Breast epithelium (tissue), 4 donors: ENCODE data around the gene DDA1. TPM values are rescaled to one million over a fixed set of nuclear protein-coding genes. Genes with fewer than 3 reads are reported as not detected.

Source experiments
- DNase-seq, 2 donors: peaks; one replicate each; pipeline ENCODE4 v3.0.0-alpha.2; 2019; ENCODE audit warnings: low spot score in 2 of 2
- H3K27ac ChIP-seq, 2 donors: fragments of 200-600 bp; sonication (generic) in 1 of 2; one replicate each; pipeline ENCODE4 v1.5.1; 2016 to 2019; ENCODE audit warnings: mild to moderate bottlenecking in 1 of 2
- H3K27me3 ChIP-seq, 2 donors: fragments of 200-600 bp; sonication (generic) in 1 of 2; one replicate each; pipeline versions ENCODE4 v1.5.1 to v1.6.0; 2017 to 2019; ENCODE audit warnings: control low read depth in 1 of 2, mild to moderate bottlenecking in 1 of 2
- H3K36me3 ChIP-seq: fragments of 200-600 bp; one replicate; pipeline ENCODE4 v1.5.1; 2019
- H3K4me1 ChIP-seq, 2 donors: fragments of 200-600 bp; sonication (generic); one replicate each; pipeline ENCODE4 v1.5.1; 2016 to 2019; ENCODE audit warnings: control low read depth in 1 of 2
- H3K4me3 ChIP-seq, 3 donors: fragments of 200-600 bp; sonication (generic); 1 replicate in 2 of 3; 2 replicates in 1 of 3; pipeline ENCODE4 v1.5.1; 2016 to 2019; ENCODE audit warnings: mild to moderate bottlenecking in 3 of 3, moderate library complexity in 2 of 3
- H3K9me3 ChIP-seq, 2 donors: fragments of 200-600 bp; sonication (generic) in 1 of 2; one replicate each; pipeline ENCODE4 v1.5.1; 2016 to 2019; ENCODE audit warnings: control low read depth in 1 of 2
- POLR2A ChIP-seq: fragments of 450-650 bp; IDR thresholded peaks from one replicate; pipeline ENCODE4 v1.6.1; 2016; ENCODE audit warnings: antibody characterized with exemption, mild to moderate bottlenecking, moderate library complexity
- POLR2AphosphoS5 ChIP-seq, 3 donors: sonication (generic); formaldehyde crosslinking; IDR thresholded peaks; one replicate each; pipeline ENCODE4 v1.6.1; 2017; ENCODE audit warnings: antibody characterized with exemption in 3 of 3
- intact Hi-C: fragments of 100-400 bp; cut with DNase I; formaldehyde crosslinking; loops from one replicate; pipeline ENCODE4 v1.15.1; 2023; ENCODE audit warnings: low total_unique reads
- total RNA-seq, 3 donors: library from RNA; depleted of rRNA; stranded (reverse); fragments of >200 nt; gene quantifications; one replicate each; pipeline ENCODE4 v1.1.0, GENCODE V29; 2016
- TF ChIP-seq, protein P1 (sequence below), 3 donors: fragments of 450-650 bp; IDR thresholded peaks; one replicate each; pipeline ENCODE4 v1.5.1; 2016 to 2017; ENCODE audit warnings: antibody characterized with exemption in 3 of 3, mild to moderate bottlenecking in 3 of 3, moderate library complexity in 3 of 3

DDA1 gene
- total RNA-seq, 3 donors from 2014 or later = 9.2 to 18.7 (median 11.1) TPM

DNA sequence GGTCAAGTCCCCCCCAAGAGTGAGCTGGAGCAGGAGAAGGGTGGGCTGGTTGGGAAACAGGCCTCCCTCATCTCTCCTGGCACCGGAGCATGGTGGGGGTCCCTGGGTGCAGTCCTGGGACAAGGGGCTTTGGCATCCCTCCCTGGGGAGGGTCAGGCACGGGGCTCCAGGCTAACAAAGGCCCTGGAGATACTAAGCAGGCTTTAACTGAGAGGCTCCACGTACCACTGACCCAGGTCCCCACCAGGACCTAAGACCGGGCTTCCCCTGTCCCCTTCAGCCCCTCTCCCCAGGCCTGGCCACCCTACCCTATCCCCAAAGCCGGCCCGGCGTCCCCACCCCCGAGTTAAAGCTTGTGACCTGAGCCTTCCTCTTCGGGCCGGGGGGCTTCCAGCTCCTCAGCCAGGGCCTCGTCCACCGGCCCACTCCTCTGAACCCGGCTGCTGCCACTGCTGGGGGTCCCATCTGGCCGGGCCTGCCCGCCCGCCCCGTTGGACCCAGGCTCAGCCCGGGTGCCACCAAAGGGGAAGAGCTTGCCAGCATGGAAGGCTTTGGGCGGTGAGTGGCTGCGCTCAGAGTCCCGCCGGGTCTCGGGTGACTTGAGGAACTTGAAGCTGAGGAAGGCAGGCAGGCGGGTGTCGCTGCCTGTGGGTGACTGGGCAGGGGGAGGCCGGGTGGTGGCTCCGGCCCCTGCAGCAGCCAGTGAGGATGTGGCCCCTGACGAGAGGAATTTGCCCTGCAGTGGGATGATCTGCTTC lies 15.2 kb downstream of the DDA1 start:
- Histone ChIP-seq H3K4me1 (peaks cover 0 to 20% of the 10 kb centered on the region in 2 donors), H3K27ac (peak overlapping the region; percentile 62 to 81)
- no peak for DNase-seq

DNA sequence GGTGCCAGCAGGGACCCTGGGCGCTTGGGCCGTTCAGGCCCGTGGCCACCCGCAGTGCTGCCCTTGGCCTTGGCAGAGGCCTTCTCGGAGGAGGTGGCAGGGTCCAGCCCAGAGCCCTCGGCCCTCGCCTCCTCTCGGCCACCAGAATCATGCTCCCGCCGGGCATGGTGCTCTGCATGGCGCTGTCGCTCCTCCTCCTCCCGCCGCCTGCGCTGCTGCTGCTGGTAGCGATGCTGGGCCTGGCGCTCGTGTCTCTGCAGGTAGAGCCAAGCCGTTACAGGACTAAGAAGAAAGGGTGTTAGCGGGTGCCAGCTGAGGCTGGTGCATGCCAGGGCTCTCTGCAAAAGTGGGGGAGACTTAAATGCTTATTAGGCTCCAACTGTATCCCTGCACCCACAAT lies 15.8 kb downstream of the DDA1 start:
- H3K36me3 ChIP-seq = peaks cover 6% of the 10 kb centered on the region
- TF ChIP-seq POLR2AphosphoS5 (IDR thresholded peaks at IDR 0.05) = no peak
- TF ChIP-seq, protein P1, sequence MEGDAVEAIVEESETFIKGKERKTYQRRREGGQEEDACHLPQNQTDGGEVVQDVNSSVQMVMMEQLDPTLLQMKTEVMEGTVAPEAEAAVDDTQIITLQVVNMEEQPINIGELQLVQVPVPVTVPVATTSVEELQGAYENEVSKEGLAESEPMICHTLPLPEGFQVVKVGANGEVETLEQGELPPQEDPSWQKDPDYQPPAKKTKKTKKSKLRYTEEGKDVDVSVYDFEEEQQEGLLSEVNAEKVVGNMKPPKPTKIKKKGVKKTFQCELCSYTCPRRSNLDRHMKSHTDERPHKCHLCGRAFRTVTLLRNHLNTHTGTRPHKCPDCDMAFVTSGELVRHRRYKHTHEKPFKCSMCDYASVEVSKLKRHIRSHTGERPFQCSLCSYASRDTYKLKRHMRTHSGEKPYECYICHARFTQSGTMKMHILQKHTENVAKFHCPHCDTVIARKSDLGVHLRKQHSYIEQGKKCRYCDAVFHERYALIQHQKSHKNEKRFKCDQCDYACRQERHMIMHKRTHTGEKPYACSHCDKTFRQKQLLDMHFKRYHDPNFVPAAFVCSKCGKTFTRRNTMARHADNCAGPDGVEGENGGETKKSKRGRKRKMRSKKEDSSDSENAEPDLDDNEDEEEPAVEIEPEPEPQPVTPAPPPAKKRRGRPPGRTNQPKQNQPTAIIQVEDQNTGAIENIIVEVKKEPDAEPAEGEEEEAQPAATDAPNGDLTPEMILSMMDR (IDR thresholded peaks at IDR 0.05) = no peak
- H3K4me1 ChIP-seq = peaks cover 0 to 20% of the 10 kb centered on the region in 2 donors
- peaks cover 0 to 3% of the 10 kb centered on the region in 2 donors for H3K27me3 ChIP-seq
- H3K27ac ChIP-seq = peak overlapping the region; percentile 62 to 81
- intact Hi-C loops = no loop called here
- peak overlapping the region in 2 of 3 donors; percentile 56 to 69 for H3K4me3 ChIP-seq
- DNase-seq = no peak
- H3K9me3 ChIP-seq = no peaks in the 10 kb centered on the region

More for the DNA sequence above, 15.2 kb downstream of the DDA1 start:
- Histone ChIP-seq H3K4me3 (peak overlapping the region in 1 of 3 donors; percentile 69), H3K27me3 (peaks cover 0 to 3% of the 10 kb centered on the region in 2 donors), H3K9me3 (no peaks in the 10 kb centered on the region), H3K36me3 (peaks cover 7% of the 10 kb centered on the region)
- TF ChIP-seq POLR2A = no peak
- no peak for TF ChIP-seq POLR2AphosphoS5 (IDR thresholded peaks at IDR 0.05)
- TF ChIP-seq, protein P1 (IDR thresholded peaks at IDR 0.05) = no peak
- intact Hi-C loops = loop anchor here (5.0 kb wide), 1 partner anchor 1358 kb away; the partner anchor contains the start of gene CRTC1

DNA sequence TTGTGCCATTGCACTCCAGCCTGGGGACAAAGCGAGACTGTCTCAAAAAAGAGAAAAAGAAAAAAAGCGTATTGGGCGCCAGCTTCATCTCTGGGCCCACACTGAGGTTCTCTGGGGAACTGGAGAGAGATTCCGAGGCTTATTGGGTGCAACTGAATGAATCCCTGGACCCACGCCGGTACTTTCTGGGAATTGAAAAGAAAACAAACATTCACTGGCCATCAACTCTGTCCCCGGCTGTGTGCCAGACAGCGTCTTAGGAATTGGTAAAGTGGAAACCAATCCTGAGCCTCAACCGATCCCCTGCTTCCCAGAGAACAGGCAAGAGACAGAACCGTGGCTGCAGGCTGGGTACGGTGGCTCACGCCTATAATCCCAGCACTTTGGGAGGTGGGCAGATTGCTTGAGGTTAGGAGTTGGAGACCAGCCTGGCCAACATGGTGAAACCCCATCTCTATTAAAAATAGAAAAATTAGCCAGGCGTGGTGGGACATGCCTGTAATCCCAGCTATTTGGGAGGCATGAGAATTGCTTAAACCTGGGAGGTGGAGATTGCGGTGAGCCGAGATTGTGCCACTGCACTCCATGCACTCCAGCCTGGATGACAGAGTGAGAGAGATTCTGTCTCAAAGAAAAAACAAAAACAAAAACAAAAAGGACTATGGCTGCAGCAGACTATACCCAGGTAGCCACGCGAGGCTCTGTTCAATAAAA lies 16.7 kb downstream of the DDA1 start:
- Histone ChIP-seq H3K27me3 (peaks cover 0 to 3% of the 10 kb centered on the region in 2 donors), H3K36me3 (no peaks in the 10 kb centered on the region), H3K9me3 (no peaks in the 10 kb centered on the region), H3K27ac (peak overlapping the region; percentile 62 to 89), H3K4me3 (peak overlapping the region in 2 of 3 donors; percentile 56 to 69), H3K4me1 (peaks cover 0 to 20% of the 10 kb centered on the region in 2 donors)
- TF ChIP-seq, protein P1 (IDR thresholded peaks at IDR 0.05) = no peak
- TF ChIP-seq POLR2A = no peak
- peak in 1 of 3 donors; percentile 35 for TF ChIP-seq POLR2AphosphoS5 (IDR thresholded peaks at IDR 0.05)
- DNase-seq = peak in 1 of 2 donors; percentile 78
- intact Hi-C loops = no loop called here

DNA sequence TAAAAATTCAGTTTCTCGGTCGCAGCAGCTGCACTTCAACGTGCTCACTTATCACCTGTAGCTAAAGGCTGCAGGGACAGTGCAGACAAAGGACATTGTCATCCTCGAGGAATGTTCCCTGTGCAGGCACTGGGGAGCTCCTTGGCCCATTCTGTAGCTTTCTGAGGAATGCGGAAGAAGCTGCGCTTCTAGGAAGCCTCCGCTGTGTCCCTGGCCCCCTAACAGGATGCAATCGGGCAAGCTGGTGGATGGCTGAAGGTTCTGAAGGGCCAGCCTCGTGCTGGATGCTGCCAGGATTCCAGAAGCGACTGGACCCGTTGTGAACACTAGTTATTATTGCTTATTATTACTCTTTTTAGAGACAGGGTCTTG lies 17.2 kb downstream of the DDA1 start:
- Histone ChIP-seq H3K9me3 (no peaks in the 10 kb centered on the region), H3K4me1 (peaks cover 0 to 20% of the 10 kb centered on the region in 2 donors), H3K27ac (peak overlapping the region; percentile 84 to 89), H3K4me3 (peak overlapping the region in 2 of 3 donors; percentile 56 to 69), H3K36me3 (no peaks in the 10 kb centered on the region), H3K27me3 (peaks cover 0 to 3% of the 10 kb centered on the region in 2 donors)
- peak in 1 of 2 donors; percentile 57 for DNase-seq
- intact Hi-C loops = no loop called here
- peak in 1 of 3 donors; percentile 26 for TF ChIP-seq POLR2AphosphoS5 (IDR thresholded peaks at IDR 0.05)
- TF ChIP-seq, protein P1 (IDR thresholded peaks at IDR 0.05) = no peak
